Fibroblast of villous mesenchyme (primary cell): ENCODE results near the gene FLNC. TPM values are rescaled to one million over a fixed set of nuclear protein-coding genes. Genes with fewer than 3 reads are reported as not detected.

Source experiments
- DNase-seq: peaks from one replicate; pipeline ENCODE4 v3.0.0-alpha.2; 2010; ENCODE audit warnings: low read depth
- H3K4me3 ChIP-seq: 2 replicates; pipeline ENCODE4 v1.5.1; 2011; ENCODE audit warnings: low read depth, mild to moderate bottlenecking, low read length
- total RNA-seq: library from RNA; depleted of rRNA; stranded (reverse); fragments of >200 nt; gene quantifications from 2 replicates; pipeline ENCODE4 v1.2.3, GENCODE V29; 2012
- TF ChIP-seq, protein P1 (sequence below): IDR thresholded peaks from 2 replicates; pipeline ENCODE4 v1.5.1; 2012; ENCODE audit warnings: low read depth, mild to moderate bottlenecking, low read length; ENCODE audit not compliant: insufficient read depth

Gene FLNC
- total RNA-seq, 1 donor, result 185 TPM

DNA sequence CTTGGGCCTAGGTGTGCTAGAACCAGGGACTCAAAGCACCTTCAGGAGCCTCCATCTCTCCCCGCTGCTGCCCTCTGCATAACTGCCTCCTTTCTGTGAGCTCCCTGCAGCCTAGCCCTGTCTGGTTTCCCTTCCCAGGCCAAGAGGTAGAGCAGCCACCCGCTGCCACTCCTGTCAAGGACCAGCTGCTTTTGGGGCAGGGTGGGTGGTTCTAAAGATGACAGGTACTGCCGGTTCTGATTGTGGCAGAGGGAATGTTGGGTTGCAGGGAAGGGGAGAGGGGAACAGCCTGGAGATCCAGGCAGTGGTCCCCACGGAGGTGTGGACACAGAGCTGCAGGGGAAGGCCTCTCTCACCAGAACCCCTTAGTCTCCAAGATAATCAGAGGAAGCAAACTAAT is 3.7 kb upstream of the FLNC start:
- TF ChIP-seq, protein P1, sequence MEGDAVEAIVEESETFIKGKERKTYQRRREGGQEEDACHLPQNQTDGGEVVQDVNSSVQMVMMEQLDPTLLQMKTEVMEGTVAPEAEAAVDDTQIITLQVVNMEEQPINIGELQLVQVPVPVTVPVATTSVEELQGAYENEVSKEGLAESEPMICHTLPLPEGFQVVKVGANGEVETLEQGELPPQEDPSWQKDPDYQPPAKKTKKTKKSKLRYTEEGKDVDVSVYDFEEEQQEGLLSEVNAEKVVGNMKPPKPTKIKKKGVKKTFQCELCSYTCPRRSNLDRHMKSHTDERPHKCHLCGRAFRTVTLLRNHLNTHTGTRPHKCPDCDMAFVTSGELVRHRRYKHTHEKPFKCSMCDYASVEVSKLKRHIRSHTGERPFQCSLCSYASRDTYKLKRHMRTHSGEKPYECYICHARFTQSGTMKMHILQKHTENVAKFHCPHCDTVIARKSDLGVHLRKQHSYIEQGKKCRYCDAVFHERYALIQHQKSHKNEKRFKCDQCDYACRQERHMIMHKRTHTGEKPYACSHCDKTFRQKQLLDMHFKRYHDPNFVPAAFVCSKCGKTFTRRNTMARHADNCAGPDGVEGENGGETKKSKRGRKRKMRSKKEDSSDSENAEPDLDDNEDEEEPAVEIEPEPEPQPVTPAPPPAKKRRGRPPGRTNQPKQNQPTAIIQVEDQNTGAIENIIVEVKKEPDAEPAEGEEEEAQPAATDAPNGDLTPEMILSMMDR, result no peak
- no peak for DNase-seq
- H3K4me3 ChIP-seq, result no peak overlapping the region

DNA sequence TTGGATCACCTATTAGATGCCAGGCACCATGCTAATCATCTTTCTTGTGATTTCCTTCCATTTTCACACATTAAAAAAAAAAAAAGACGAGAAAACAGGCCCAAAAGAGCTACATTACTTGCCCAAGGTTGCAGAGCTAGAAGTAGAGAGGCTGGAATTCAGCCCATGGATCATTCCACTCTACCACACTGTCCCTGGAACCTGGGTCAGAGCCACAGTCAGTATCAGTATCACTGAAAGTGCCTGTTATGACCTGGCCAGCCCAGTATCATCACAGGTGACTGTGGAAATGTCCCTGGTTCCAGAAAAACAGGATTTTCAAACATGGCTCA is 3.3 kb upstream of the FLNC start:
- TF ChIP-seq, protein P1, result no peak
- no peak overlapping the region for H3K4me3 ChIP-seq
- DNase-seq, result no peak

DNA sequence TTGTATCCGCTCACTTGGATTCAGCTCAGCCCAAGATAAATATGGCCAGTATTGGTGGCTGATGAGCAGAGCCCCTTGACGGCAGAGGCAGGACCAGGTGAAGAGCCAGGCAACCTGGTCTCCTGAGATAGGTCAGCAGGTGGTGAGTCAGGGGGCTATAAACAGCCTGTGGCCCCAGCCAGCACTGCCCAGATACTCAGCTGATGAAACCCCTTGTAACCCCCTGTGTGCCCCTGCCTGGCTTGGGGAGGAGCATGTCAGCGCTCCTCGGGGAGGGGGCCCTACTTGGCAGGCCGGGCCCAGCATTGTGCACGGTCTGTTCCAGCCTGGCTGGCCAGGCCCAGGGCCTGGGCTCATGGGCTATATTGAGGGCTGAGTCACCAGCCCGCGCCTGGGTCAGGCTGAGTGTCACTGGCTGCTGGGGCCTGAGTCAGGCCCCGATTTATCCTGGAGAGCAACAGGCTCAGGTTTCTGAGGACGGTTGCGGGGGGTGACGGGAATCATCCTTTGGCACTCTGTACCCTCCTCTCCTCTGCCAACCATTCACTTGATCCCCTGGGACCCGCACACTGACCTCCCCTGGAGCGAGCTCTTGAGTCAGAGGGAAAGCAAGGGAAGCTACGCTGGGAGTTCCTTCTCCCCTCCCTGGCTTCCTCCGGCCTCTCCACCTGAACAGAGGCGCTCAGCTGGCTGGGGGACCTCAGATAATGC is 2.8 kb upstream of the FLNC start:
- peak; percentile 61 for DNase-seq
- H3K4me3 ChIP-seq, result no peak overlapping the region
- TF ChIP-seq, protein P1, result no peak

DNA sequence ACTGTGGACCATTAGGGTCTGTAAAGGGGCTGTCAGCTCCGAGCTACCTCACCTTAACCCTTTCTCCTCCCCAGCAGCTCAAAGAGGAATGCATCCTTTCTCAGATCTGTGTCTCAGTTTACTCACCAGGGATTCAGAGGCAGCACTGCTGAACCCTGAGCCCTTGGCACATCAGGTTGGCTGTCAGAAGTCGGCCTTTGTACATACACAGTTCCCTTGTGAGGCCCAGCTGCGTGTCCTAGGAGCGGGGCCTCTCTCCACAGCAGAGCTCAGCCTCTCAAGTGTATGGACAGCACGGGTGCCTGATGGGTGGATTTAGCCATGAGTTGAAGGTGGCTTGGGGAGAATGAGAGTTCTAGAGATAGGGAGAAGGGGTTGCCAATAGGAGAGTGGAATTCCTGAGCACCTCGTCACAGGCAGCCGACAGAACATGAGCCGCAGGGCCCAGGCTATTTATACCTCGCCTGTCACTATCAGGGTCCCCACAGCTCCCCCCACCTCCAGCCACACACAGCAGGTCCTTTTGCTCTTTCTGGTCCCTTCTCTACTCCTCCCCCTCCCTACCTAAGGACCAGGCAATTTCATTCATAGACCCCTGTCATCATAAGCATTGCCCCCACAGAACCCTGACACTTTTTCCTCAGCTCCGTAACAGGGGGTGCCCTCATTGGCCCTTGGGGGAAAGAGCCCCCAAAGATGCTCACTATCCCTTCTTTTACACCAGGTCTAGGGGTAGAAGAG is 2.1 kb upstream of the FLNC start:
- peak; percentile 64 for DNase-seq
- no peak overlapping the region for H3K4me3 ChIP-seq
- TF ChIP-seq, protein P1, result no peak

DNA sequence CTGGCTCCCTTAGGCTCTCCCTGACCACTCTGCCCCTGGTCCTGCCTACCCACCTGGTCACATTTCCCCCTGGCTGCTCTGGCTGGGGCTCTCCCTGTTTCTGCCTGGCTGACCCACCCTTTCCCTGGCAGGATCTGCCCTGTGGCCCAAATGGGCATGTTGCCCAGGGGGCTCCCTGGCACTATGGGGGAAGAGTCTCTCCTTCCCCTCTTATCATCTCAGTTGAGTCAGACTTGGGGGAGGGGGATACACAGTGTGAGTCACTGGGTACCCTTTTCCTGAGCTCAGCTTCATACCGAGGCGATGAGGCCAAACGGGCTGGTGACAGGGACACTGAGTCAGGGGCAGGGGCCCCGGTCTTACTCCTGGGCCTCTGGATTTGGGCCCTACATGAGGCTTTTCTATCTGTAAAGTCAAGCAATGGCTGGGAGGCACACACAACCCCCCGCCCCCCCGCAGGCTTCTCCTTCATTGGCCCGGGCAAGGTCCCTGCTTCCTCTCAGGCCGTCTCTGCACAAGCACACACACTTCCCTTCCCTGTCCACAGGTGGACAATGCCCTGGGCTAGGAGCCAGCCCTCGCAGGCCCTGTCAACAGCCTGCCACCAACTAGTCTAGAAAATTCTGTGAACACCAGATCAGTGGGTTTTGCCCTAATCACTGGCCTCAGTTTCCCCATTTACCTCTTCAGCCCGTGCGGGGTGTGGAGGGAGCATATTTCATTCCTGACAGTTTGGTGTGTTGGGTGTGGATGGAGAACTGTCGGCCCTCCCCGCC is 627 bp upstream of the FLNC start:
- no peak for DNase-seq
- TF ChIP-seq, protein P1, result peak; percentile 2
- peak overlapping the region; percentile 78 for H3K4me3 ChIP-seq

DNA sequence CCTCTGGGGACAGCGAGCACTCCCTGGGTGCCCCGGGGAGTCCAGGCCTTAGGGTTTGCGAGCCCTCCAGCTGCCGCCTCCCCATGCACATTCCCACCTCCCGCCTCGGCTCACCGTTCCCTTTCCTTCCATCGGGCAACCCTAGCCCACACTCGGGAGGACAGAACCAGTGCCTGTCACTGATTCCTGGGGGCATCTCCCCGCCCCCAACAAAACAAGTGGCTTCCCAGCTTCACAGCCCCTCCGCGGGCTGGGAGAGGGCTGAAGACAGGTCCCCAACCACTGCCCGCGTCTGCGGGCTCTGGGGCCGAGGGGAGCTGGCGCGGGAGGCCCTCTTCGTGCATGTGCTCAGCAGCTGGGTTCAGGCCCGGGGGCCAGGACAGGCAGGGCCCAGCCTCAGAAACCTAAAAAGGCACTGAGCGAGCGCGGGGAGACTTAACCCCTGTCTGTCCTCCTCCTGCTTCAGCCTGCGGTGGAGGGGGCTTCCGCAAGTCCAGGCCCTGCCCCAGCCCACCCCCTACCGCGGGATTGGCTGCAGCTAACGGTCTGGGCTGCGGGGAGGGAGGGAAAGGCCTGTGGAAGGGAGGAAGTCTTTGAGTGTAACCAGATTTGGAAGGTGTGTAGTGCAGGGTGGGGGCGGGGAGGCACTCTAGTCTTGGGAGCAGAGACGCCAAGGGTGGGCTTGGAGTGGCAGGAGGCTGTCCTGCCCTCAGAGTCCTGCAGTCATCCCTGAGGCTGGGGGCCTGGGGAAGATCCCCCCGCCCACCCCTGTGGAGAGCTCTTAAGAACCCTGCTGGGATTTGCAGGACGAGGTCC is 1.2 kb downstream of the FLNC start:
- DNase-seq, result peak; percentile 74
- TF ChIP-seq, protein P1, result no peak
- H3K4me3 ChIP-seq, result peak overlapping the region; percentile 78
